ENCODE data around the gene LGALS13.

DNA sequence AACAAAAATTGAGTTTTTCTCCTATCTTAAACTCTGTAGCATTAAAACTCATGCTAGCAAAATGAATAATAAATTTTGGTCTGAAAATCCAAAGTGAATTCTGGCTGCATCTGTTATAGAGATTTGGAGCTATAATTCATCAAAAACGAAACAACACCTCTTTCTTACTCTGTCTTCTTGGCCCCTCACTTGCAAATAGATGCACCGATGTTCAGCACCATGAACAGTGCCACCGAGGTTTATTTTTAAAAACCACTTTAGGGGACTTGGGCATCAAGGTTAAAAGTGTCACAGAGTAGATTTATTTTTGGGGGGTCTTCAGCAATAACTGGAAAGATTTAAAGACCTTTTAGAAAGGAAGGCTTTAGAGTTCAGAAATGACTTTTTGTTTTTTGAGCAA, 36.3 kb upstream of the LGALS13 start:
- TF ChIP-seq, protein P1, sequence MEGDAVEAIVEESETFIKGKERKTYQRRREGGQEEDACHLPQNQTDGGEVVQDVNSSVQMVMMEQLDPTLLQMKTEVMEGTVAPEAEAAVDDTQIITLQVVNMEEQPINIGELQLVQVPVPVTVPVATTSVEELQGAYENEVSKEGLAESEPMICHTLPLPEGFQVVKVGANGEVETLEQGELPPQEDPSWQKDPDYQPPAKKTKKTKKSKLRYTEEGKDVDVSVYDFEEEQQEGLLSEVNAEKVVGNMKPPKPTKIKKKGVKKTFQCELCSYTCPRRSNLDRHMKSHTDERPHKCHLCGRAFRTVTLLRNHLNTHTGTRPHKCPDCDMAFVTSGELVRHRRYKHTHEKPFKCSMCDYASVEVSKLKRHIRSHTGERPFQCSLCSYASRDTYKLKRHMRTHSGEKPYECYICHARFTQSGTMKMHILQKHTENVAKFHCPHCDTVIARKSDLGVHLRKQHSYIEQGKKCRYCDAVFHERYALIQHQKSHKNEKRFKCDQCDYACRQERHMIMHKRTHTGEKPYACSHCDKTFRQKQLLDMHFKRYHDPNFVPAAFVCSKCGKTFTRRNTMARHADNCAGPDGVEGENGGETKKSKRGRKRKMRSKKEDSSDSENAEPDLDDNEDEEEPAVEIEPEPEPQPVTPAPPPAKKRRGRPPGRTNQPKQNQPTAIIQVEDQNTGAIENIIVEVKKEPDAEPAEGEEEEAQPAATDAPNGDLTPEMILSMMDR (IDR thresholded peaks at IDR 0.05; ENCODE audit: insufficient read depth, low read length, poor library complexity, severe bottlenecking) = no peak
- no peak for TF ChIP-seq EZH2phosphoT487 (conservative IDR thresholded peaks at IDR 0.05; ENCODE audit: low read length)

All from SU-DHL-6 (cell line).